HG03457 (cell line): Measurements from ENCODE around the gene CFAP141.
"Not testable (repeated sequence)": the region's sequence is repeated elsewhere in the genome, so short reads cannot be mapped to it uniquely, and the experiment has no call there.

Experiments
- ATAC-seq: cut with Tn5 transposase; IDR thresholded peaks from one replicate; pipeline ENCODE4 v1.9.1; 2021; ENCODE audit warnings: moderate number of reproducible peaks; ENCODE audit not compliant: unreplicated experiment

Gene CFAP141

DNA sequence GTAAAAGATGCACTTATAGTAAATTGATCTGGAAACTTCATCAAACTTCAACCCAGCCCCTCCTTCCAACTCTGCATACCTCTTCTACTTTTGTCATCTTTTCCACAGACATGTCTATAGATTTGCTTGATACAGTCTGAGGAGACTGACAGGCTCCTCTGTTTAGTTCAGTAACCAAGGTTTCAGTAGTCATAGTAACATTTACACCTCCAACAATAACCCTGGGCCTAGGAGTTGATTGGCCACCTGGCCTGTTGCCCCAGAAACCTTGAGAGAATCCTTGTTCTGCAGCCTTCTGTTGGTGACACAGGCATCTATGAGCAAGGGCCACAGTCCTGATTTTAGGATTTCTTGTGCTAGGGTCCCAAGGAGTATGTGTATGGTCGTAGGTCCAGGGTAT is at the start of gene CFAP141:
Gene CFAP141, minus strand, starts transcription at position 138 of the 400 bp plus-strand sequence. Its CDS starts 26 bp downstream, at position 112.
- no peak for ATAC-seq

DNA sequence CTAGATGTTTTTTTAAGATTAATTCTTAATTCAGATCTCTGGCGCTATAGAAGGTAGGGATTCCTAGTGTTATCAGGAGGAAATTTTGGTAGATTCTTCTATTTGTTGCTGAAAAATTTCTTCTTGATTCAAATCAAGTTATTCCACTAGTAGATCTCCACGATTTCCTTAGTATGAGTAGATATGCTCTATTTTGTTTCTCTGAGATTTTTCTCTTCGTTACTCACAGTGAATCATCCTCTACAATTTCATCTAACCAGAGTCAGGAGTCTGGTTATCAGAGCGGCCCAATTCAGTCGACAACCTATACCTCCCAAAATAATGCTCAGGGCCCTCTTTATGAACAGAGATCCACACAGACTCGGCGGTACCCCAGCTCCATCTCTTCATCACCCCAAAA is 47.5 kb upstream of the CFAP141 start:
- no peak for ATAC-seq

DNA sequence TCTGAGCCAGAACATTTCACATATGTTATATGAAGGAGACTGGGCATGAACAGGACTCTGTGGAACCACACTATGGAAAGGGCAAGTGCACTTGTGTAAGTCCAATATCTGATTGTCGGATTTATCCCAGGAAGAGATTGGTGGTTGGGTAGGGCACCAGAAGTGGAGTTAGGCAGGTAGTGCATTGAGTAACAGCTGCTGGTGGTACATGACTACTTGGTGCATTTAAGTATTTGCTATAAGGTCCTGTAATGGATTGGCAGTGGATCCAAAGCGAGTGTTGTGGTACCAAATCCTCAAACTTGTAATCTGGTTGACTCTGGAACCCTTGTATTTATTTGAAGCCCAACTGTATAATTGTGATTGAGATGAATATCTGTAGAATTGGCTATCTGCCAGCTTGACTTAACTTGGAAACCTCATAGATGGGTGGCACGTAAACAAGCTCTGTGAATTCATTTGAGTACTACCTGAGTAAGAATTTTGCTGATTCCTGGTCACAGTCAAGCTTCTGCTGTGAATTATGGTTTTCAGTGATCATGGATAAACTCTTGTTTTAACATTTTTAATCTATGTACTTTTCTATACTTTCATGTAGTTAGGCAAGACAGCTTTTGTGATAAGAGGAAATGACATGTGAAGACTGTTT is 35.7 kb upstream of the CFAP141 start:
- ATAC-seq, result no peak

DNA sequence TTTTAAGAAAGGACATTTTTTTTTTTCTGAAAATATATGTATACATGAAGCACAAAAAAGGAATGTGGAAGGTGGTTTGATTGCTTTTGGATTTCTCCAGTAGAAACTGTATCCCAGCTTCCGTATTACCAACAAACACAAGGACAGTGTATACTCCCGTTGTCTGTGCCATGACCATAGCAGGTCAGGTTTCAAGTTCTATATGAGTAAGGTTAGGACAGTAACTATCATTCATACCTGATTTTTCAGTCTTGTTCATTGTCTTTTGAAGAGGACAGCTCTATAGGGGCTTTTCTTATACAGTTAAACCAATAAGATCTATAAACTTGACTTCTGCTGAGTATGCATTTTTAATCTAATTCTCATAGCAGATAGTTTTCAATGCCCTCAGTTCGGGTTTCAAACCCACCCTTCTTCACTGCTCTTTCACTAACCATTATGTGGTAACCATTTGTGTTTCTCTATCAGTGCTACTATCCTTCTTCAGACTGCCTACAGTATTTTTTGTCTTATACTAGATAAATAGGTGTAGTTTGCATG is 34.2 kb upstream of the CFAP141 start:
- no peak for ATAC-seq

DNA sequence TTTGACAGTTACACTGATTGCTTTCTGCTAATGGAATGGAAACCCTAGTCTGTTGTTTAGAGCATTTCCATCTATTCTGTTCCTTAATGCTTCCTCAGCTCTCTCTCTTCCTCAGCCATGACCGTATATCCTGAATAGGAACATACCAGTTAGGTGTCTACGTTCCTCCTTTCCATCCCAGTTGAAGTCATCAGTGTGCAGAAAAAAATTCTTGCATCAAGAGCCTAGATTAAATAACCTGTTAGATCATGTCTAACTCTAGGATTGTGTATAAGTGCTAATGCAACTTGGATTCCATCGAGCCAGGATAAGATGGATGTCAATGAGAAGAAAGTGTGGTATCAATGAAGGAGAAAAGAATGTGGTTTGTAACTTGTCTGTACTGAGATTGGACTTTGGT is 33.4 kb upstream of the CFAP141 start:
- no peak for ATAC-seq

DNA sequence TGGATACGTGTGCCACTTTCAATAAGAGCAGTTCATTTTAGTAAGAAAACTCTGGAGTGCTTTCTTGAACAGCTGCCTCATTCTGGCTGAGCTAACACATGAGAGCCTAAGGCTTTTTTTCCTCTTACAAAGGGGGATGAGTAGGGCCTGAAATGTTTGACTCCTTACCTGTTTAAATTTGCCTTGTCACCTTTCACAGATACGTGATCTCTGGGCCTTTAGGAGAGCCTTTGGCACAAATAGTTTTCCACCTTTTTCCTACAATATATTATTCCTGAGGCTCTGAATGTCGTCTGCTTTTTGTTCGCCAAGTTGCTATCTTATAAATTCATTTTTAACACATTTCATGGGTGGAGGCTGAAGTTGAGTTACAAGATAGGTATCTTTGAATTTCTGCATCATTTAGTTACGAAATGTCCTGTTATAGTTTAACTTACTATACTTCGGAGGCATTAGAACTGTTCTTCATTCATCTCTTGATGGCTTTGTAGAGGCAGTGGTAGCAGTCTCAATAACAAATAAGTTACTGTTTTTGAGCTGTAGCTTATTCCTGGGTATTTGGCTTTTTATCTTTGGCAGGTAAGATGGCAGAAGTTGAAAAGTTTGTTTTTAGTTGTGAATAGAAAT is 31.9 kb upstream of the CFAP141 start:
- no peak for ATAC-seq

DNA sequence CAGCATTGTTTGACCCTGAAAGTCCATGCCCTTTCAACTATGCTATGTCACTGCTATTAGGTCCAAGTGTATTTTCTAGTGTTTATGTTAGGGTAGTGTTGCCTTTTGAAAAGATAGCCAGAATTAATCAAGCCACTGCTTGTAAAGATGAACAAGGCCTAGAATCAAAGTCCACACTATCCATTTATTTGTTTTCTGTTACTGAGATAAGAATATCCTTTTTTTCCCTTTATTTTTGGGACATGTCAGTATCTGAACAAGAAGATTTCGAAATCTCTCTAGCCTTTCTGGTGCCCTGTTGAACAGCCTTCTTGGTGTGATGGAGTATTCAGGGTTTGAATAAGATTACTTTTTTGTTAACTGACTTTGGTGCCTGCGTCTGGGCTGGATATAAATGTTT is 31.3 kb upstream of the CFAP141 start:
- no peak for ATAC-seq

DNA sequence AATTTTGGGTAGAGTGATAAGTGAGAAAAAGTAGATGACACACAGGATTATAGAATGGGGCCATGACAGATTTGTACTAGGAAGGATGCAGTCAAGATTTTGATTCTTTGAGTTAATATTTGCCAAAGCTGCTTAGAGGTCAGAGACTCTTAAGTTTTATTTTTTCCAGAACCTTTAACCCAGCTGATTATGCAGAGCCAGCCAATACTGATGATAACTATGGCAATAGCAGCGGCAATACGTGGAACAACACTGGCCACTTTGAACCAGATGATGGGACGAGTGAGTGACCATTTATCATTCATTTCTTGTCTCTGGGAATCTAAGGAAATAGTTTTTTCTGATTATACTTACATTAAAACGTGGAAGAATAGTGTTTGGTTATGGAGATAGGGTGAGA is 30.7 kb upstream of the CFAP141 start:
- ATAC-seq, result no peak

DNA sequence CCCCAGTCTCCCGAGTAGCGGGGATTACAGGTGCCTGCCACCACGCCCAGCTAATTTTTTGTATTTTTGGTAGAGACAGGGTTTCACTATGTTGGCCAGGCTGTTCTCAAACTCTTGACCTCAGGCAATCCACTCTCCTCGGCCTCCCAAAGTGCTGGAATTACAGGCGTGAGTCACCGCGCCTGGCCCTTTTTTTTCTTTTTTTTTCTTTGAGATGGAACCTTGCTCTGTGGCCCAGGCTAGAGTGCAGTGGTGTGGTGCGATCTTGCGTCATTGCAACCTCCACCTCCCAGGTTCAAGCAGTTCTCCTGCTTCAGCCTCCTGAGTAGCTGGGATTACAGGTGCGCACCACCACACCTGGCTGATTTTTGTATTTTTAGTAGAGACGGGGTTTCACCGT is 27.0 kb upstream of the CFAP141 start:
- ATAC-seq, result not testable (repeated sequence)

DNA sequence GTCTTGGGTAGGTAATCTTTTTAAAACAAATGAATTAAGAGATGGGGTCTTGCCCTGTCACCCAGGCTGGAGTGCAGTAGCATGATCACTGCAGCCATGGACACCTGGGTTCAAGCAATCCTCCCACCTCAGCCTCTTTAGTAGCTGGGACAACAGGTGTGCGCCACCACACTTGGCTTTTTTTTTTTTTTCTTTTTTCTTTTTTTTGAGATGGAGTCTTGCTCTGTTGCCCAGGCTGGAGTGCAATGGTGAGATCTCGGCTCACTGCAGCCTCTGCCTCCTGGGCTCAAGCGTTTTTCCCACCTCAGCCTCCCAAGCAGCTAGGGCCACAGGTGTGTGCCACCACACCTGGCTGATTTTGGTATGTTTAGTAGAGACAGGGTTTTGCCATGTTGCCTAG is 25.0 kb upstream of the CFAP141 start:
- not testable (repeated sequence) for ATAC-seq

DNA sequence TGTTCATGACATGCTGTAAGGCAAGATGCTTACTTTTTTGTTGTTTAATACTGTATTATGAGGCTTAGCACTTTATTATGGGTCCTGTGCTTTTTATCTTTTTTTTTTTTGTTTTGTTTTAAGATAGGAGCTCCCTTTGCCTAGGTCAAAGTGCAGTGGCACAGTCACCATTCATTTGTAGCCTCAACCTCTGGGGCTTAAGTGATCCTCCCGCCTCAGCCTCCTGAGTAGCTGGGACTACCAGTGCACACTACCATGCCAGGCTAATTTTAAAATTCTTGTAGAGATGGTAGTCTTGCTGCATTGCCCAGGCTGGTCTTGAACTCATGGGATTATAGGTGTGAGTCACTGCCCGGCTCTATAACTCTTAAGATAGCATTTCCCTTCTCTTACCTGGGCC is 19.2 kb upstream of the CFAP141 start:
- no peak for ATAC-seq

DNA sequence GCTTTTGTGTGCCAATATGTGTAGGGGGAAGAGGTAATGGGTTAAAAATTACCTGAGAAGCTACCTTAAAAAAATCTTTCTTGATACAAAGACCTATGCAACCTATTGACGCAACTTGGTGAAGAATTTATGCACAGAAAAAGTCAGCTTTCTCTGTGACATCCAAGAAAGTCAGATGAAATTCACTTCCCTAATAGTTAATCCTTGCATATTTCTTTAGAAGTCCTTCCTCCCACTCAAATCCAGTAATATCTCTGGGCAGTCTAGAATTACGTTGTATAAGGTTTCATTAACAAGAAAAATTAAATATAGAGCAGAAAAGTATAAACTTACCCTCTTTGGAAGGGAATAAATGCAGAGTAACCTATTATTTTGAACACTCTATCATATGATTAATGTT is 17.5 kb upstream of the CFAP141 start:
- ATAC-seq, result no peak

DNA sequence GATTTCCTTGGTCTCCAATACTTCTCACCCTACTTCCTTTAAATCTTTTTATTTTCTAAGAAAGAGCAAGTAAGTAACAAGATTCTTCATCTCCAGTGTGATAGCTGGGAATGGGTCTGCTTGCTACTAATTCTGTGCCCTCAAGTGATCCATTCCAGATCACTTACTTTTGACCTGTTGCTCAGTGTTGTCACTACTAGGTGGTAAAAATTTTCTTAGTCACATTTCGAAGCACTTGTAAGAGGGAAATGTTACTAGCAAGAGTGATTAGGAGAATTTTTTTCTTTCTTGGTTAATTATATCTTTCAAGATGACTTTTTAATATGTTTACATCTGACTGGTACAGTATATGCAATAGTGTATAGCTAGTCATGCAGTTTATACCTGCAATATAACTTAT is 16.8 kb upstream of the CFAP141 start:
- no peak for ATAC-seq

DNA sequence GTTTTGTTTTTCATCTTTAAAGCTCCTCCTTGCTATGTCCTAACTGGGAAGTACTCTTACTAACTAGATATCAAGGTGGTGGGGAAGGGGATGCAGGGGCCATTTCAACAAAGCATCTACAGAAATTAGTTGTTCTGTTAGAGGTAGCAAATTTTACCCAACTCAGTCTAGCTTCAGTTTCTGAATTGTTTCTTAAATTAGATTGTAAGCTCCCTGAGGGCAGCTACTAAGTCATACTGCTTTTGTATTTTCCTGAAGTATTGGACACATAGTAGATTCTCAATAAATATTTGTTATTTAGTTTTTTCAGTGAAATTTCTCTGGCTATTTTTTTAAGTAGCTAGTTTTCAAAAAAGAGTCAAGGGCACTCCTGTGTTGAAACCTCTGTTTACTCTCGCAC is 16.4 kb upstream of the CFAP141 start:
- ATAC-seq, result no peak

DNA sequence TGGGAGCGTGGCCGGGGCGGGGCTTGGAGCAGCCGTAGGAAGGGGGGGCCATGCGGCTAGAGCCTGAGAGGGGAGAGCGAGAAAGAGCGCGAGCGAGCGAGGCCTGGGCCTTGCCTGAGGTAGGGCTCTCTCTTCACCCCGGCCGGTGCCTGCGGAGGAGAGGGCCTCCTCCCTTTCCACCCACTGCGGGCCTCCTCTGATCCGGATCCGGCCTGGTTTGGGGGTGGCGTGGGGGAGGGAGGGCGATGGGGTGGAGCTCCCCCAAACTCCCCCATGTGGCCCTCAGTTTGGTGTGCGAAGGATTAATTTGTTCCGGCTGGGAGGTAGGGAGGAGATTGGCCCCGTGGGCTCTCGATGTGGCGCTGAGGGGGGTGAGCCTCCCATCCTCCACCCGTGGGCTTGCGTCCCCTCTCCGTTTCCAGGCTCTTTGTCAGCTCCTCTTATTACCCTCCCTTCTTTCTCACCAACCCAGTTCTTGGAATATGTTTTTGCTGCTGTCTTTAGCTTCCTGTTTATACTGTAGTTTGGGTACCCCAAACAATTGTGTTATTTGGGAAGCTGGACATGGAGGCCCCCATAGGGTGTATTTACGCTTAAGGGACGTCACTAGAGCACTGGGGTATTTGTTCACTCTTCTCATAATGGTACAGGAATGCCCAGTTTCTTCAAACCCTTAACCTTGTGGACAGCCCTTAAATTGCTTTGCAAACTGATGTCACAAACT is 15.3 kb upstream of the CFAP141 start:
- ATAC-seq, result no peak

DNA sequence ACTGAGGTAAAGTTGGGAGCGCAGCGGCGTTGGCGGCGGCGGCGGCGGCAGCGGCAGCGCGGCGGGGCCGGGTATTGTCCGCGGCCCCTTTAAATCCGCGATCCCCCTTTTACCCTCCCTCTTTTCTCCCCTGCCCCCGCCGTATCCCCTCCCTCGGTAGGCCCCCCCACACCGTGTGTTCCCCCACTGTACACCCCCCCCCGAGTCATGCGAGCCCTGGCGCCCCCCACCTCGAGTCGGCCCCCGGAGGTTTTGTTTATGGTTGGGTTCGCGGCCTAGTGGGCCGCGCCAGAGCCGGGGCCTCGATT is 14.8 kb upstream of the CFAP141 start:
- ATAC-seq, result no peak

DNA sequence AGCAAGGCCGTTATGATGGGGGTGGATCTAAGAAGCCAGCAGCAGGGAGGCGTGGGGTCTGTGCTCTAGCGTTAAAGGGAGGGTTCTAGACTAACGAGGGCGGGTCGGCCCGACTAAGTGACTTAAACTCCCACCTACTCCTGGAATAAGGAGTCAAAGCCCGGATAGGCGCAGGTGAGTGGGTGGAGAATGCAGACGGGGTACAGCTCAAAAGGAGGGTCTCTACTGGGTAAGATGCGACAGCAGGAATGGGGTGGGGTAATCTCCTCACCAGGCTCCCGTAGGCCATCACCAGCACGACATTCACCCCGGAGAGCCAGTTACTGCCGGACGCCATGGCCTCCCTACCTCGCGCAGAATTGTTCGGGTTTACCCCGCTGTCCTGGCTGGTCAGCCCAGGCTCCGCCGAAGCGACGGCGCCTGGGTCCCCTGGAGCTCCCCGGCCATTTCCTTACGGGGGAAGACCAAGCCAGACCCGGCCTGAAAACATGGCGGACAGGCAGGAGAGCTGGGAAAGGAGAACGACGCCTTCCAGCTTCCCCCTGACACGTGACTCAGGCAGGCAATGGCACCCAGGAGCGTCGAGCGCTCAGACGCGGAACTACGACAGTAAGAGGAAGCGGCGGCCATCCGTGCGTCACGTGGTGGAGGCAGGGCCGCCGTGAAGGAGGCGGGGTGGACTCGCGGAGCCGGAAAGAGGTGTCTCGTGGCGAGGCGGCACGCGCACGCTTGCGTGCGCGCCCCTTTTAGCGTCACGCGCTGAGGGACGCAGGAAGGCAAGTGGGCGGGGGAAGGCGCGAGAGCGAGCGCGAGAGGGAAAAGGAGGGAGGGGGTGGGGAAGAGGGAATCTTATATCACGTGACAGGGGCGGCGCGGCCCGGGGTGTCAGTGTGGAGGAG is 14.2 kb upstream of the CFAP141 start, which contains the start of gene UBAP2L:
Gene UBAP2L, plus strand, starts transcription at position 885 of the 899 bp plus-strand sequence. CDS start 4,169 bp downstream, outside the sequence.
- ATAC-seq, result peak; percentile 75

DNA sequence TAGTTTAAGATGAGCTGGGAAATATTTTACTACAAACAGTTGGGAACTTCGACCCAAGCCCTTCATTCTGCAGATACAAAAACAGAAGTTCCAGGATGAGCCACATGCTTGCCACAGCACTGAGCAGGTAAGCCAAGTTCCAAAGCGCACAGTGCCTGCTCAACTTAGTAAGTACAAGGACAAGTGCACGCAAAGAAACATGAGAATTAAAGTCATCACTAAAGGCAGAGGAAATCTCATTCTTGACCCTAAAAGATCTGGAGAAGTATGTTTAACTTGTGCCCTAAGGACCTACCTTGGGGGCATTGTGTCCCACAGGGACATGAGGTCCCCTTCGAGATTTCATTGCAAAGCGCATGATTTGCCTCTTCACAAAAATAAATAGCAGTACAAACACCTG is 13.4 kb upstream of the CFAP141 start:
- ATAC-seq, result no peak

DNA sequence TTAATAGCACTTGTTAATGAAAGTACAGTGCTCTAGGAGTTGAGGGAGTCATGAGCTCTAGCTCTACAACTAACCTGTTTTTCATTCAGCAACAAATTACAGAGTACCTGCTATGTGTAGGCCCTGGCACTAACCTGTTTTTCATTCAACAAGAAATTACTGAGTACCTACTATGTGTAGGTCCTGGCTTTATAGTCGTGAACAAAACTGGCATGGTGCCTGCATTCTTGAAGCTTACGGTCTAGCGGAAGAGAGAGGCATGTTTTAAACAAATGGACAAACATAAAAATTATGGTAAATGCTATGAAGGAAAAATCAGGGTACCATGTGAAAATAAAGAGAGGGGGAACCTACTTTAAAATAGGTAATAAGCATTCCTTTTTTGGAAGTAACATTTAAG is 12.4 kb upstream of the CFAP141 start:
- no peak for ATAC-seq

DNA sequence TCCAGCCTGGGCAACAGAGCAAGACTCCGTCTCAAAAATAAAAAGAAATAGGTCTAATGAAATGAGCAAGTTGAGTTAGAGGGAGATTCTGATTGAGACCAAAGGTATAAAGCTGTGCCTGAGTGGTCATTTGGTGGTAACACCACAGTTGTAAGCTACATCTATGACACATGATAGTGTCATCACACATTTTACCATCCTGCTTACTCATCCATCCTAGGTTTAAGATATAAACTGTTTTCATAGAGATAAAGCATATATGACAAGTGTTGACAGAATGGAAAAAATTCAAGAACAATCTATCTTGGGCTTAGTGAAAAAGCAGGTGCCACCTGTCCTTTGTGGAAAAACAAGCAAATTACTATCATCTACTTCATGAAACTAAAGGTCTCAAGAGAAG is 7.1 kb upstream of the CFAP141 start:
- ATAC-seq, result no peak

DNA sequence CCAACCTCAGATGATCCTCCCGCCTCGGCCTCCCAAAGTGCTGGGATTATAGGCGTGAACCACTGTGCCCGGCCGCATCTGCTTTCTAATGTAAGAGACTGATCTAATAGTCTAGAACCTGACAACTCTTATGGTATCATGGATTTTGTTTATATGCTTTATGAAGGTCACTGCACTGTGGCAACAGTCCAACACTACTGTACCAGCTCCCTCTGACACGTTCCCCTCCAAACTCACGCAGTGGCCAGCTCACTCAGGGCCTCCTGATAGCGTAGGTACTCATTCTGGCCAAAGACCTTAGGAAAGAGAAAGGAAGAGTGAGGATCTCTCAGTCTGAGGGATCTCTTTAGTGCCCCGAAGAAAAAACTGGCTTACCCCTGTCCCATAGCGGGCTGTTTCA is 6.0 kb upstream of the CFAP141 start:
- ATAC-seq, result no peak
